GM18861 (cell line): ENCODE measurements around the gene OGDH.
"Not testable (repeated sequence)": the region's sequence is repeated elsewhere in the genome, so short reads cannot be mapped to it uniquely, and the experiment has no call there.

Experiments used
- ATAC-seq: cut with Tn5 transposase; IDR thresholded peaks from one replicate; pipeline ENCODE4 v1.9.1; 2021; ENCODE audit not compliant: unreplicated experiment

Gene OGDH

DNA sequence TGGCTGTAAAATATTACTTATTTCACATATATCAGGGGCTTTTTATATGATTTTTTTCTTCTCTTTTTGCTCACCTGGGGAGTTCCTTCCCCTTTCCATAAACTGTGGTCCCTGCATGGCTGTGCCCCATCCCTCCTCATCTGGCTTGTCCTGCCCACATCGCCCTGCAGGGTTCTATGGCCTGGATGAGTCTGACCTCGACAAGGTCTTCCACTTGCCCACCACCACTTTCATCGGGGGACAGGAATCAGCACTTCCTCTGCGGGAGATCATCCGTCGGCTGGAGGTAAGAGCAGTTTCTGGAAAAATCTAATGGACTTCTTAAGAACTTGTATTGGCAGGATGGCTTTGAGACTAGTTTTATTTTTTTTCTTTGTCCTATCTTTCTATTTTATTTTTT lies 60.1 kb downstream of the OGDH start:
- ATAC-seq, result no peak

DNA sequence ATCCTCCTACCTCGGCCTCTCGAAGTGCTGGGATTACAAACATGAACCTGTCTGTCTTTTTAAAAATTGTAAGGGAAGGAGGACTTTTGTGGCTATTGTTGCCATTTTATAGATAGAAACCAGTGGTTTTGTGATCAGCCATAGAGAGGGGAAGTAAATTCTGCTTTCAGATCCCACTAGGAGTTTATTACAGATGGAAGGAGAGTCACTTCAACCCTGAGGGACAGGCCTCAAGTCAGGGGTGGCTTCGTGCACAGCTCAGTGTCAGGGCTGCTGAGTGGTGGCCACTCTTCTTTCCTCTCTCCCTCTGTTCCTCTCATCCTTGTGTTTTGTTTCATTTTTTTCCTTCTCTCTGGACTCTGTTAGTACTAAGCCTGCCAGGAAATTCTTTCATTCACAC lies 60.8 kb downstream of the OGDH start:
- no peak for ATAC-seq

DNA sequence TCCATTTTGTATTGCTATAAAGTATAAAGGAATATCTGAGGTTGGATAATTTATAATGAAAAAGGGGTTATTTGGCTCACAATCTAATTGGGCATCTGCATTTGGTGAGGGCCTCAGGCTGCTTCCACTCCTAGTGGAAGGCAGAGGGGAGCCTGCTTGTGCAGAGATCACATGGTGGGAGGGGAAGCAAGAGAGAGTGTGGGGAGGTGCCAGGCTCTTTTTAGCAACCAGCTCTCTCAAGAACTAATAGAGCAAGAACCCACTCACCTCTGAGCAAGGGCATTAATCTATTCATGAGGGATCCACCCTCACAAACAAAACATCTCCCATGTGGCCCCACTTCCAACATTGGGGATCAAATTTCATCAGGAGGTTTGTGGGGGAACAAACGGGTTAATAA lies 64.6 kb downstream of the OGDH start:
- ATAC-seq, result no peak

DNA sequence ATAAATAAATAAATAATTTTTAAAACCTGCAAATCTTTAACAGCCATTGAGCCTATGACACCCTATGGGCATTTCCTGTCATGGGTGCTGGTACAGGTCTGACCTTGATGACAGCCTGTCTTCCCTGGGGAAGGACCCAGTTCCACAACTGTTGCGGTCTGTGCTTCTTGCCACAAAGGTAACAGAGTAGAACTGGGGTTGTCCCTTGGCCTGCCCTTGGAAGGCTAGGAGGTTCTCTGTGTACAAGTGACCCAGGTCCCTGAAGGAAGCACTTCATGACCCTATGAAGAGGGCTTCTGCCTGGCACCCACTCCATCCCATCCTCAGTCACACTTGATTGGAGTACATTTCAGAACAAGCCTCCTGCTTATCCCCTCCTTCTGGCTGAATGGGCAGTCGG lies 66.9 kb downstream of the OGDH start:
- ATAC-seq, result peak; percentile 74

DNA sequence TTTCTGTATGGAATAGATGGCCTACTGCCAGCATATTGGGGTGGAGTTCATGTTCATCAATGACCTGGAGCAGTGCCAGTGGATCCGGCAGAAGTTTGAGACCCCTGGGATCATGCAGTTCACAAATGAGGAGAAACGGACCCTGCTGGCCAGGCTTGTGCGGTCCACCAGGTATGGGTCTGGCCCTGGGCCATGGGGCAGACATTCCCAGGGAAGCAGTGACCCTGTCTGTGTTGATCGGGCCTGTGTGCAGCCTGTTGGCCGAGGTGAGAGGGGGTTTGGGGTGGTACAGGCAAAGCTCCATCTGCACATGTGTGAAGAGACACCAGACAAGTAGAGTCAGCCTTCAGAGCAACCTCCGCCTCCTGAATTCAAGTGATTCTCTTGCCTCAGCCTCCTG lies 67.3 kb downstream of the OGDH start:
- ATAC-seq, result no peak

DNA sequence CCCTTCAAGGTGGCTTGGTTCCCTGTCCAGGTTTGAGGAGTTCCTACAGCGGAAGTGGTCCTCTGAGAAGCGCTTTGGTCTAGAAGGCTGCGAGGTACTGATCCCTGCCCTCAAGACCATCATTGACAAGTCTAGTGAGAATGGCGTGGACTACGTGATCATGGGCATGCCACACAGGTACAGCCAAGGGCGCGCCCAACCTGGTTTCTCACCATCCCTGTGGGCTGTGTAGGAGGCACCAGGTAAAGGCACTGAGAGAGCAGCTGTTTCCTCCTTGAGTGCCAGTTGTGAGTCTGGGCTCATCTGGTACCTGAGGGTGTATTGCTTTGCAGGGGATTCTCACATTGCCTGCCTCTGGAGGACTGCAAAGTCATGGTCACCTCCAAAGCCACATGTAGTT lies 68.0 kb downstream of the OGDH start:
- ATAC-seq, result no peak

DNA sequence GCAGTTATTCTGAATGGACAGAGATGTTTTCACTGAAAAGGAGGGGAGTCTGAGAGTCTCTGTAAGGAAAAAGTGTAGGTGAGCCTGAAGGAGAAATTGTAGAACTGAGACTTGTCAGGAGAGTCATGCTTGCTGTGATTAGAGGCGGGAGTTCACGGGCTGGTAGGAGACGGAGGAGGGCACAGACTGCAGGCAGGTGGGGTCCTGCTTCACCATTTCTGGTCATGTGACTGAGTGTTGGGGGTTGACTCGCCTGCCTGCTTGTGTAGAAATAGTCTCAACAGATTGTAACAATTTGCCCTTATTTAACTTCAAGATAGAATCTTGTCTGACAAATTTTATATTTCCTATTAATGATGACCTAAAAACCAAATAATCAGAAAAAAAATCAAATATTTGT lies 70.3 kb downstream of the OGDH start:
- ATAC-seq, result no peak

DNA sequence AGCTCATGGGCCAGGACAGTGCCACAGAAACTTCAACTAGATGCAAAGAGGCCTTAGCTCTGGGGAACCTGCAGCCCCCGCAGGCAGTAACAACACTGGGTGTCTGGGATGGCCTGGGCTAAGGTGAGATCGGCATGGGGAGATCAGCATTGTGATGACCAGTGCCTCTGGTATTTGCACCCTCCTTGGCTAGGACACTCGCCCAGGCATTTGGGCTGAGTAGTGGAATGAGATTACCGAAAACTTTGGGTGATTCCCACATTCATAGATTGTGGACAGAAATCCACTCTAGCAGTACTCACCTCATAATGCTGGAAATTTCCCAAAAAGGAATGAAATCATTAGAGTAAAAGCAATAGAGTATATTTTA lies 71.7 kb downstream of the OGDH start:
- no peak for ATAC-seq

DNA sequence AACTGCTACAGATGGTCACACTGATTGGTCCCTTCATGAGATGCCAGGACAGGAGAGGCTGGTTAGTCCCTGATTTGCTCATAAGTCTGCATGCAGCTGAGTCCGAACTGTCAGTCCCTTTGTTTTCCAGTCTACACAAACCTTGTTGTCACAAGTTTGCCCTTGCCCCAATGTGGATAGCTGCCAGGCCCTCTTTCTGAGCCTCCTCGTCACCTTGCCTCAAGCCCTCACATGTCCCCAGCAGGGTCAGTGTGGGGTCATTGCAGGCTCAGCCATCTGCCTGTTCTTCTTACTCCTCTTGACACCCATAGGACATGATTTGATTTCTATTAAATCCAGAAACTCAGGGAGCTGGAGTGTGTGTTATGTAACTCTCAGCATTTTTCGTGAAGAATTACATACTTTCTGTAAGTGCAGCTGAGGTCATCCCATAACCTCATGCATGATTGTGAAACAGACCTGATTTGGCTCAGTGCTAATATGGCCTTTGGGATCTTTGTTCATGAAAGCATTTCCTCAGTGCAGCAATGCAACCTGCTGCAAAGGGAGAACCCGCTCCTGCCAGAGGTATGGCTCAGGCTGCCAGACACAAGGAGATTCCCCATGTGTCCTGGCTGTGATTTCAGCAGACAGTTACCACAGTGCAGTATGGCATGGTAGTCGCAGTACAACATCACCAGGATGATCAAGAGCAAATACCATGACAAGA lies 72.2 kb downstream of the OGDH start:
- no peak for ATAC-seq

DNA sequence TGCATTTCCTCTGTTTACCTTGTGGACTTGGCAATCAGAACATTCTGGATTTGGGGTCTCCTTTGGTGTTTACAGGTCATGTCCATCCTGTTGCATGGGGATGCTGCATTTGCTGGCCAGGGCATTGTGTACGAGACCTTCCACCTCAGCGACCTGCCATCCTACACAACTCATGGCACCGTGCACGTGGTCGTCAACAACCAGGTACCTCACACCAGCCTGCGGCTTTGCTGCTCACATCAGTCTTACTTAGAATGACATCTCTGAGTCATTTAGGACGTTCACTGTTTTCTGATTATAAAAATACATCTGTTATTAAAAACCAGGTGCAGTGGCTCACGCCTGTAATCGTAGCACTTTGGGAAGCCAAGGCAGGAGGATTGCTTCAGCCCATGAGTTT lies 75.2 kb downstream of the OGDH start:
- no peak for ATAC-seq

DNA sequence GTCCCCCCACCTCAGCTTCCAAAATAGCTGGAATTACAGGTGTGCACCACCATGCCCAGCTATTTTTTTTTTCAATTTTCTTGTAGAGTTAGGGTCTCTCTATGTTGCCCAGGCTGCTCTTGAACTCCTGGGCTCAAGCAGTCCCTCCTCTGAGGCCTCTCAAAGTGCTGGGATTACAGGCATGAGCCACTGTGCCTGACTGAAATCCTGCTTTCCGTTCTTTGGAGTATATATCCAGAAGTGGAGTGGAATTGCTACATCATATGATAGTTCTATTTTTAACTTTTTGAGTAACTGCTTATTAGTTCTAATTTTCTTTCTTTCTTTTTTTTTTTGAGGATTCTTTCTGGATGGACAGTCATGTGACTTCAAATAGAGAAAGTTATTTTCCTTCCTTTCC lies 79.3 kb downstream of the OGDH start:
- no peak for ATAC-seq

DNA sequence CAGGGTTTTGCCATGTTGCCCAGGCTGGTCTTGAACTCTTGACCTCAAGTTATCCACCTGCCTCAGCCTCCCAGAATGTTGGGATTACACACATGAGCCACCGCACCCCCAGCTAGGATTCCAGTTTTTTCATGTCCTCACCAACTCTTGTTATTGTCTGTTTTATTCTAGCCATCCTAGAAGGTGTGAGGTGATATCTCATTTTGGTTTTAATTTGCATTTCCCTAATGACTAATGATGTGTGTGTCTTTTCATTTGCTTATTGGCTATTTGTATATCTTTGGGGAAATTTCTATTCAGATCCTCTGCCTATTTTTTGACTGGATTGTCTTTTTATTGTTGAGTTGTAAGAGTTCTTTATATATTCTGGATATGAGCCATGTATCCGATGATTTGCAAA lies 83.0 kb downstream of the OGDH start:
- no peak for ATAC-seq

DNA sequence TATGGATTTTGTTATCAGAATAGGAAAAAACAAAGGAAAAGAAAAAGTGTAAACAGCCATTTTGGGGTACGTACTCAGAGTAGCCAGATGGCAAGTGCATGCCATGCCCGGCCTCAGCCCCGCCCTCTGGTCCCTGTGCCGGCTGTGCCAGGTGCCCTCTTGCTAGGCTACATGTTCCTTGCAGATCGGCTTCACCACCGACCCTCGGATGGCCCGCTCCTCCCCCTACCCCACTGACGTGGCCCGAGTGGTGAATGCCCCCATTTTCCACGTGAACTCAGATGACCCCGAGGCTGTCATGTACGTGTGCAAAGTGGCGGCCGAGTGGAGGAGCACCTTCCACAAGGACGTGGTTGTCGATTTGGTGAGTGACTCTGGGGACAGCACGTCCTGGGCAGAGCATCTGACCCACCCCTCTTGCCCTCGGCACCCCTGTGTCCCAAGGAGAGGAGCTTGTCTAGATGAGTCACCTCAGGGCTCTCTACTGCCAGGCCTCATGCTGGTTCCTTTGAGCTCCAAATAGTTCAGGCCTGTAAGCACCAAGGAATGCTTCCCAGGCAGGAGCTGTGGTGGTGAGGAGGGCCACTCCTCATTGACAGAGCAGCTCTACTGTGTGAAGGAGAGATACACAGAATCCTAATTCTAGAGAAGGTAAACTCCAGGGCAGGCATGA lies 87.3 kb downstream of the OGDH start:
- no peak for ATAC-seq

DNA sequence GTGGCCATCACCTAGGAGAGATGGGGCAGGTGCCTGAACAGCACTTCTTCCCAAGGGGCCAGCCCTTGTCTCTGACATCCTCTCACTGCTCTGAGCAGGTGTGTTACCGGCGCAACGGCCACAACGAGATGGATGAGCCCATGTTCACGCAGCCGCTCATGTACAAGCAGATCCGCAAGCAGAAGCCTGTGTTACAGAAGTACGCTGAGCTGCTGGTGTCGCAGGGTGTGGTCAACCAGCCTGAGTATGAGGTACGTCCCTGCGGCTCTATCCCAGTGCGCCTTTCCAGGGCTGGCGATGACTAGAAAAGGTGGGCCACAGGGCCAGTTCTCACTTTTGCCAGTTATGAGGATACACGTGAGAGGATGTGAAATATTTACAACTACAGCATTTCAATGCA lies 87.9 kb downstream of the OGDH start:
- no peak for ATAC-seq

DNA sequence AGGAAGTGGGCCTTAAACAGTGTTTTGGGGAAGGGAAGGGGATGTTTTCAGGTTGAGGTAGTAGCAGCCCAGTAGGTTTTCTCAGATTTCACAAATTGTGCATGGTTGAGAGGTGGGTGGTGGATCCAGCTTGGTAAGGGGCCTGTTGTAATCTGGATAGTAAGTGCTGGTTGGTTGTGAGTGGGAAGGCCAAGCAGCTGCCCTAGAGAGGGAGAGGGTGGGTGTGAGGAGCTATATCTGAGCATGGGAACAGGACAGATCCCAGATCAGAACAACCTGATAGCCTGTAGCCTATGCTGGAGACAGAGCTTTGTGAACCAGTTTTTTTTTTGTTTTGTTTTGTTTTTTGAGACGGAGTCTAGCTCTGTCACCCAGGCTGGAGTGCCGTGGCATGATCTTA lies 88.3 kb downstream of the OGDH start:
- ATAC-seq, result no peak

DNA sequence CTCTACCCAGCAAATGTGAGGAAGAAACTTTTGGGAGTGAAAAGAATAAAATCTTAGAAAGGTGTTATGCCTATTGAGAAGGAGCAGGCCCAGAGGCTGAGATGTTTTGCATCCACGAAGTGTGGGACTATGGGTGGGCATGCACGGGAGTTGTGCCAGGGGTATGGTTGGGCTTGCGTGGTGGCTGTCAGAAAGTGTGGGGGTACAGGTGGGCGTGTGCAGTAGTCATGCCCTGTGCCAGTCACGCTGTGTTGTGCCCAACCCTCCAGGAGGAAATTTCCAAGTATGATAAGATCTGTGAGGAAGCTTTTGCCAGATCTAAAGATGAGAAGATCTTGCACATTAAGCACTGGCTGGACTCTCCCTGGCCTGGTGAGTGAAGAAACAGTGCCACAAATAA lies 89.3 kb downstream of the OGDH start:
- ATAC-seq, result no peak

DNA sequence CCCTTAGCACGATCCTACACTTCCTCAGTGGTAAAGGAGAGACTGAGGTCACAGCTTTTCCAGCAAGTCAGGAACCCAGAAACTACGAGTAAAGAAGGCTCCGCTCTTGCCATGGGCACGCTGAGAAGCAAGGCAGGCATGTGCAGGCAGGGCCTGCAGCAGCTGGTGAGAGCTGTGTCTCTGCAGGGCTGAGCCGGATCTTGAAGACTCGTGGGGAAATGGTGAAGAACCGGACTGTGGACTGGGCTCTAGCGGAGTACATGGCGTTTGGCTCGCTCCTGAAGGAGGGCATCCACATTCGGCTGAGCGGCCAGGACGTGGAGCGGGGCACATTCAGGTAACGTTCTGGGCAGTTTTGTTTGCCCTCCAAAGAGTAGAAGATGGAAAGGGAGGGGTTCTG lies 90.3 kb downstream of the OGDH start:
- ATAC-seq, result no peak

DNA sequence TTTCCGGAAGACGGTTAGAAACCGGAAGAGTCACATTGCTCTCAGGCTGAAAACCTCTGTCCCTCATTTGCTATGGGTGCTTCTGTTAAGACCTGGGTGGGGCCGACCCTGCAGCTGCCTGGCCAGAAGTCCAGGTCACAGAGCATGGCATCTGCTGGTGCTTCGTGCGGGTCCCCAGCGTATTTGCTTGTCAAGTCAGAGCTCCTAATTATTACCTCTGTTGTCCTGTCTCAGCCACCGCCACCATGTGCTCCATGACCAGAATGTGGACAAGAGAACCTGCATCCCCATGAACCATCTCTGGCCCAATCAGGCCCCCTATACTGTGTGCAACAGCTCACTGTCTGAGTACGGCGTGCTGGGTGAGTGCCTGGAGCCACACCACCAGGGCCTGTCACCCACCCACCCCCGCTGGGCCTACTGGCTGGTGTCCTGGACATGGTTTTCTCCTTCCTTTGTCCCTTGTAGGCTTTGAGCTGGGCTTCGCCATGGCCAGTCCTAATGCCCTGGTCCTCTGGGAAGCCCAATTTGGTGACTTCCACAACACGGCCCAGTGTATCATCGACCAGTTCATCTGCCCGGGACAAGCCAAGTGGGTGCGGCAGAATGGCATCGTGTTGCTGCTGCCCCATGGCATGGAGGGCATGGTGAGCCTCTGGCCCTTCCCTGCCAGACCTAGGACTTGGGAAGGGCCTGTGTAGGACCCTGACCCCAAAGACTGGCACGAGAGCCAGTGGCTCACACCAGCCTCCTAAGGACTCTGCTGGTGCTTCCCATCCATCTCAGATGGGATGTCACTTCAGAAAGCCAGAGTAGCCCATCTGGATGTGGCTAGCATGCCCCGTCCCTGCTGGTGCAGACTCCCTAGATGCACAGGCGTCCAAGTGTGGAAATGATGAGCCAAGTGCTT lies 91.0 kb downstream of the OGDH start:
- ATAC-seq, result no peak

DNA sequence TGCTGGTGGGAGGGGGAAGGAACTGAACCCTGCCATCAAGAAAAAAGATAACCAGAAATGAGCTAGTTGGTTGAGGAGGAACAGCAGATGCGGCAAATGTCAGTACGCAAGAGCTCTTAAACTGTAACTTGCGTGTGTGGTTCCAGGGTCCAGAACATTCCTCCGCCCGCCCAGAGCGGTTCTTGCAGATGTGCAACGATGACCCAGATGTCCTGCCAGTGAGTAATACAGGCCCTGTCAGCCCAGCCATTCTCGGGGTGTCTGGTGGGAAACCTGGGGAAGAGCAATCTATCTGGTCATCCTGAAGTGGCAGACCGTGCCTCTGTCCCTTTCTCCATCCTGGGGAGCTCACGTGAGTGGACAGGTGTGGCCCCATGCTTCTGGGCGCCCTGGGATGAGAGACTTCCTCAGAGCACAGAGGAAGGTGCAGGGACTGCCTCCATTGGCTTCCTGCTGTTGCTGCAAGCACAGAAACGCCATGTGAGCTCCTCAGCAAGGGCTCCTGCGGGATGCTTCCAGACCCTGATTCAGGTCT lies 91.7 kb downstream of the OGDH start:
- no peak for ATAC-seq

DNA sequence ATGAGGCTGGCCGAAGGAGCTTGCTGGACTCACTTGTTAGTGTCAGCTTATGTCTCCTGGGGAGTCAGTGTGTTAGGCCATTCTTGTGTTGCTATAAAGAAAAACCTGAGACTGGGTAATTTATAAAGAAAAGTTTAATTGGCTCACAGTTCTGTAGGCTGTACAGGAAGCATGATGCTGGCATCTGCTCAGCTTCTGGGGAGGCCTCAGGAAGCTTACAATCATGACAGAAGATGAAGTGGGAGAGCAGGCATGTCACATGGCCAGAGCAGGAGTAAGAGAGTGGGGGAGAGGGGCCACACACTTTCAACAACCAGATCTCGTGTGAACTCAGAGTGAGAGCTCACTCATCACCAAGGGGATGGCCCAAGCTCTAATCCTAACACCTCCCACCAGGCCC lies 93.2 kb downstream of the OGDH start:
- ATAC-seq, result not testable (repeated sequence)

DNA sequence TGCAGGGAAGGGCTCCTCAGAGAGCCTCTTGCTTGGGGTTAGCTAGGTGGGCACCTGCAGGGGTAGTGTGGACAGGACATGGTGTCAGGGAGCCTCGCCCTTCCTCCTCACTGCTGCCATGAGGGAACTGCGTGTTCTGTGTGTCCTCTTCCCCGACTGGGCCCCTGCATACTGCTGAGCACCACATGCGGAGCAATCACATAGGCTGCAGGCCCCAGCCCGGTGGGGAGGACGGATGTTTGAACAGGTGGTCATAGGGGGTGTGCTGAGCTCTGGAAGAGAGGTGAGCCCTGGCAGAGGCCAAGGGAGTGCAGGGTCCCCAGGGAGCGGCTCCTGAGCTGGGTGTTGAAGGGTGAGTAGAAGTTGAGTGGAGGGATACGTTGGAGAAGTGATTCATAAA lies 93.9 kb downstream of the OGDH start:
- no peak for ATAC-seq

DNA sequence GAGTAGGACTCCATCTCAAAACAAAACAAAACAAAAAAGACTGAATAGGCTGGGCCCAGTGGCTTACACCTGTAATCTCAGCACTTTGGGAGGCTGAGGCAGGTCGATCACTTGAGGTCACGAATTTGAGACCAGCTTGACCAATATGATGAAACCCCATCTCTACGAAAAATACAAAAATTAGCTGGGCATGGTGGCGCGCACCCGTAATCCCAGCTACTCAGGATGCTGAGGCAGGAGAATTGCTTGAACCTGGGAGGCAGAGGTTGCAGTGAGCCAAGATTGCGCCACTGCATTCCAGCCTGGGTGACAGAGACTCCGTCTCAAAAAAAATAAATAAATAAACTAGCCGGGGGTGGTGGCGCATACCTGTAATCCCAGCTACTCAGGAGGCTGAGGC lies 97.0 kb downstream of the OGDH start:
- ATAC-seq, result not testable (repeated sequence)
